H1 (cell line): ENCODE results near the gene ZNF644. TPM values are rescaled to one million over a fixed set of nuclear protein-coding genes. Genes with fewer than 3 reads are reported as not detected.
A peak's percentile ranks its signal among the peaks of the same experiment; 100 is the strongest.

Source experiments
- CTCF ChIA-PET: fragments of 300-600 bp; sonication (Branson Sonifier 250); formaldehyde crosslinking; loops from one replicate; lab custom pipeline; 2021; ENCODE audit not compliant: partially characterized antibody; lab: Charles Lee
- POLR2A ChIA-PET: fragments of 300-600 bp; sonication (Branson Sonifier 250); formaldehyde crosslinking; loops from one replicate; lab custom pipeline; 2021; ENCODE audit warnings: inconsistent platforms; ENCODE audit not compliant: partially characterized antibody; lab: Charles Lee
- DNase-seq, 2 experiments: peaks; one replicate each; pipeline versions ENCODE4 v3.0.0 to v3.0.0-alpha.2; 2010 to 2022; ENCODE audit warnings: low spot score in 2 of 2, low read depth in 1 of 2, mixed read lengths in 1 of 2
- FAIRE-seq: peaks from 2 replicates; lab custom pipeline; 2011; peaks lifted over from hg19 to GRCh38; lab: Jason Lieb, UNC
- H2AFZ ChIP-seq: 2 replicates; pipeline ENCODE4 v1.8.1; 2012; ENCODE audit warnings: low read length, inconsistent platforms
- H2AK5ac ChIP-seq: 2 replicates; pipeline ENCODE4 v1.6.1; 2013; ENCODE audit warnings: low read depth, low read length
- H2BK120ac ChIP-seq: replicated peaks from 2 replicates; pipeline ENCODE3; 2013; ENCODE audit warnings: low read depth, low read length, inconsistent platforms
- H2BK12ac ChIP-seq: 2 replicates; pipeline ENCODE4 v1.6.1; 2013; ENCODE audit warnings: low read depth, low read length
- H2BK15ac ChIP-seq: 2 replicates; pipeline ENCODE4 v1.6.1; 2013; ENCODE audit warnings: low read length
- H2BK20ac ChIP-seq: 2 replicates; pipeline ENCODE4 v1.6.1; 2013; ENCODE audit warnings: low read length
- H2BK5ac ChIP-seq: 2 replicates; pipeline ENCODE4 v1.6.1; 2013; ENCODE audit warnings: low read depth, low read length
- H3K14ac ChIP-seq: 2 replicates; pipeline ENCODE4 v1.6.1; 2013; ENCODE audit warnings: inconsistent platforms; ENCODE audit not compliant: insufficient read length
- H3K18ac ChIP-seq: 2 replicates; pipeline ENCODE4 v1.6.1; 2013; ENCODE audit warnings: low read length; ENCODE audit errors: extremely low read depth
- H3K23ac ChIP-seq: 2 replicates; pipeline ENCODE4 v1.6.1; 2013; ENCODE audit warnings: inconsistent platforms; ENCODE audit not compliant: insufficient read length
- H3K23me2 ChIP-seq: 2 replicates; pipeline ENCODE4 v1.6.1; 2013; ENCODE audit warnings: low read depth, low read length
- H3K27ac ChIP-seq: 2 replicates; pipeline ENCODE4 v1.6.1; 2011; ENCODE audit warnings: low read depth, low read length, inconsistent platforms
- H3K27me3 ChIP-seq, 4 experiments: replicated peaks in 1 of 4; 1 replicate in 1 of 4; 2 replicates in 3 of 4; pipeline versions ENCODE4 v1.6.1 to v1.8.1; 2011 to 2013; ENCODE audit warnings: low read length in 3 of 4, mild to moderate bottlenecking in 3 of 4, inconsistent platforms in 2 of 4, mixed read lengths in 2 of 4, moderate library complexity in 1 of 4; ENCODE audit not compliant: control insufficient read depth in 3 of 4, insufficient read depth in 3 of 4; ENCODE audit errors: extremely low read depth in 1 of 4
- H3K36me3 ChIP-seq, 4 experiments: 2 replicates each; pipeline versions ENCODE4 v1.6.1 to v1.8.1; 2011 to 2013; ENCODE audit warnings: mild to moderate bottlenecking in 4 of 4, low read length in 3 of 4, moderate library complexity in 2 of 4, control low read depth in 1 of 4, inconsistent platforms in 1 of 4; ENCODE audit not compliant: insufficient read depth in 4 of 4, control insufficient read depth in 2 of 4
- H3K4ac ChIP-seq: replicated peaks from 2 replicates; pipeline ENCODE3; 2013; ENCODE audit warnings: low read length, low read depth, mixed read lengths, inconsistent platforms; ENCODE audit not compliant: insufficient read length
- H3K4me1 ChIP-seq, 4 experiments: replicated peaks in 1 of 4; 1 replicate in 1 of 4; 2 replicates in 3 of 4; pipeline versions ENCODE4 v1.6.1 to v1.8.1; 2011 to 2013; ENCODE audit warnings: low read length in 3 of 4, inconsistent platforms in 2 of 4, mixed read lengths in 1 of 4; ENCODE audit not compliant: insufficient read depth in 4 of 4, control insufficient read depth in 3 of 4
- H3K4me2 ChIP-seq, 2 experiments: 2 replicates each; pipeline versions ENCODE4 v1.6.1 to v1.8.1; 2011 to 2013; ENCODE audit warnings: low read depth in 2 of 2, low read length in 2 of 2, control low read depth in 1 of 2, inconsistent platforms in 1 of 2, mild to moderate bottlenecking in 1 of 2; ENCODE audit not compliant: insufficient read depth in 1 of 2
- H3K4me3 ChIP-seq, 4 experiments: fragments of 200-600, 300-600 bp in 1 of 4; sonication (generic), shearing (Covaris generic), sonication (Bioruptor Twin) in 1 of 4; 2 replicates each; pipeline versions ENCODE4 v1.5.1 to v1.8.1; 2011 to 2016; ENCODE audit warnings: low read length in 4 of 4, low read depth in 3 of 4, control low read depth in 2 of 4, inconsistent platforms in 2 of 4, mild to moderate bottlenecking in 2 of 4, mixed read lengths in 1 of 4, moderate library complexity in 1 of 4; ENCODE audit not compliant: insufficient read depth in 2 of 4; ENCODE audit errors: extremely low read depth in 1 of 4
- H3K56ac ChIP-seq: replicated peaks from 2 replicates; pipeline ENCODE3; 2013; ENCODE audit warnings: low read depth, mild to moderate bottlenecking, mixed read lengths, low read length, inconsistent platforms; ENCODE audit not compliant: insufficient read length
- H3K79me1 ChIP-seq: 2 replicates; pipeline ENCODE4 v1.6.1; 2013; ENCODE audit warnings: low read depth, low read length, control low read depth
- H3K79me2 ChIP-seq, 2 experiments: 2 replicates each; pipeline versions ENCODE4 v1.6.1 to v1.8.1; 2012 to 2013; ENCODE audit warnings: low read length in 2 of 2, mild to moderate bottlenecking in 2 of 2, inconsistent platforms in 1 of 2; ENCODE audit not compliant: insufficient read depth in 2 of 2, control insufficient read depth in 1 of 2
- H3K9ac ChIP-seq, 4 experiments: replicated peaks in 1 of 4; 1 replicate in 1 of 4; 2 replicates in 3 of 4; pipeline versions ENCODE4 v1.6.1 to v1.8.1; 2011 to 2013; ENCODE audit warnings: low read depth in 3 of 4, low read length in 3 of 4, control low read depth in 2 of 4, mild to moderate bottlenecking in 2 of 4, moderate library complexity in 2 of 4, inconsistent platforms in 1 of 4; ENCODE audit errors: extremely low read depth in 1 of 4
- H3K9me3 ChIP-seq, 2 experiments: 2 replicates each; pipeline versions ENCODE4 v1.6.1 to v1.8.1; 2012 to 2013; ENCODE audit warnings: mild to moderate bottlenecking in 2 of 2, moderate library complexity in 2 of 2, control low read depth in 1 of 2, inconsistent platforms in 1 of 2, low read depth in 1 of 2, low read length in 1 of 2, mixed read lengths in 1 of 2; ENCODE audit not compliant: insufficient read depth in 2 of 2
- H4K20me1 ChIP-seq, 2 experiments: replicated peaks in 1 of 2; 2 replicates each; pipeline versions ENCODE3 to v1.8.1; 2011 to 2013; ENCODE audit warnings: inconsistent platforms in 2 of 2, low read length in 2 of 2, mild to moderate bottlenecking in 1 of 2; ENCODE audit not compliant: insufficient read depth in 2 of 2, control insufficient read depth in 1 of 2
- H4K5ac ChIP-seq: 2 replicates; pipeline ENCODE4 v1.6.1; 2013; ENCODE audit warnings: low read length, low read depth, mixed read lengths, inconsistent platforms; ENCODE audit not compliant: insufficient read length
- H4K8ac ChIP-seq: 2 replicates; pipeline ENCODE4 v1.8.0; 2013; ENCODE audit warnings: mild to moderate bottlenecking, moderate library complexity, low read length, inconsistent platforms; ENCODE audit not compliant: insufficient read depth; ENCODE audit errors: extremely low read depth
- H4K91ac ChIP-seq: replicated peaks from 2 replicates; pipeline ENCODE3; 2013; ENCODE audit warnings: low read length, mixed read lengths, inconsistent platforms; ENCODE audit not compliant: insufficient read length
- ASH2L ChIP-seq: fragments of 200-600, 300-600 bp; sonication (generic); IDR thresholded peaks from one replicate; pipeline ENCODE4 v1.7.1; 2017; ENCODE audit warnings: low read length
- BACH1 ChIP-seq: IDR thresholded peaks from 2 replicates; pipeline ENCODE4 v1.6.1; 2012; ENCODE audit warnings: low read length, improper control_type of control experiment
- CBX8 ChIP-seq: fragments of 300-800, 300-1000 bp; sonication (generic); IDR thresholded peaks from 2 replicates; pipeline ENCODE4 v1.7.1; 2016; ENCODE audit warnings: low read depth, low read length, borderline replicate concordance
- CEBPB ChIP-seq: IDR thresholded peaks from 2 replicates; pipeline ENCODE4 v1.6.1; 2012; ENCODE audit warnings: low read depth, low read length
- EZH2 ChIP-seq: fragments of 200-600 bp; sonication (generic); IDR thresholded peaks from 2 replicates; pipeline ENCODE4 v1.7.1; 2012; ENCODE audit warnings: low read depth, mild to moderate bottlenecking, moderate library complexity, low read length, inconsistent platforms; ENCODE audit not compliant: severe bottlenecking
- HDAC2 ChIP-seq, 2 experiments: fragments of 300-600 bp in 1 of 2; sonication (generic) in 1 of 2; IDR thresholded peaks; 2 replicates each; pipeline ENCODE4 v1.6.1; 2011 to 2012; ENCODE audit warnings: low read depth in 2 of 2, low read length in 2 of 2, mild to moderate bottlenecking in 2 of 2, moderate library complexity in 2 of 2, borderline replicate concordance in 1 of 2, inconsistent platforms in 1 of 2
- HDAC6 ChIP-seq: IDR thresholded peaks from one replicate; pipeline ENCODE4 v1.7.1; 2012; ENCODE audit warnings: low read depth, mild to moderate bottlenecking, inconsistent platforms, low read length, moderate library complexity
- SAP30 ChIP-seq: fragments of 300-600 bp; sonication (generic); IDR thresholded peaks from 2 replicates; pipeline ENCODE4 v1.7.1; 2012; ENCODE audit warnings: low read length, moderate library complexity, mild to moderate bottlenecking, inconsistent platforms; ENCODE audit not compliant: insufficient read depth, insufficient replicate concordance
- TAF1 ChIP-seq: IDR thresholded peaks from 2 replicates; pipeline ENCODE4 v1.6.1; 2011; ENCODE audit warnings: mild to moderate bottlenecking, low read depth, low read length
- TCF12 ChIP-seq: IDR thresholded peaks from 2 replicates; pipeline ENCODE4 v1.6.1; 2011; ENCODE audit warnings: low read depth, mild to moderate bottlenecking, low read length
- WGBS, 2 experiments: shearing (Covaris generic) in 1 of 2; methylation state at CpG; one replicate each; pipeline versions ENCODE4 v1.1.6 to v1.1.7; 2013 to 2015; ENCODE audit warnings: low lambda C conversion rate in 2 of 2, mixed read lengths in 2 of 2, inconsistent platforms in 1 of 2, low coverage in 1 of 2, missing lambda C conversion rate in 1 of 2; ENCODE audit not compliant: insufficient replicate concordance in 2 of 2, insufficient coverage in 1 of 2, insufficient read length in 1 of 2; ENCODE audit errors: extremely low coverage in 1 of 2, missing lambda C conversion rate in 1 of 2; 5-methylcytosine and 5-hydroxymethylcytosine counted together
- polyA plus RNA-seq, 7 experiments: library from polyadenylated mRNA; depleted of rRNA in 3 of 7; stranded (reverse) in 5 of 7; unstranded in 2 of 7; fragments of >200 nt in 5 of 7; fragments of 200-250 nt in 2 of 7; gene quantifications; 1 replicate in 5 of 7; 2 replicates in 1 of 7; 4 replicates in 1 of 7; pipeline versions ENCODE4 v1.2.1 to v1.2.3, GENCODE V29; 2011 to 2013; ENCODE audit warnings: missing spikeins in 2 of 7, mixed read lengths in 2 of 7
- total RNA-seq: library from RNA; stranded (reverse); fragmentation: NEBNext Ultra II Directional; extraction: Animal tissue kit (Norgen Biotek cat#: 25700); gene quantifications from 2 replicates; pipeline ENCODE4 v1.2.1, GENCODE V29; 2021

ZNF644 gene
- total and polyA plus RNA-seq, 2 of the 8 experiments (the other 6 are each of a cell fraction or from before 2014, with no cell fraction given) = 14.5 to 93.5 TPM

DNA sequence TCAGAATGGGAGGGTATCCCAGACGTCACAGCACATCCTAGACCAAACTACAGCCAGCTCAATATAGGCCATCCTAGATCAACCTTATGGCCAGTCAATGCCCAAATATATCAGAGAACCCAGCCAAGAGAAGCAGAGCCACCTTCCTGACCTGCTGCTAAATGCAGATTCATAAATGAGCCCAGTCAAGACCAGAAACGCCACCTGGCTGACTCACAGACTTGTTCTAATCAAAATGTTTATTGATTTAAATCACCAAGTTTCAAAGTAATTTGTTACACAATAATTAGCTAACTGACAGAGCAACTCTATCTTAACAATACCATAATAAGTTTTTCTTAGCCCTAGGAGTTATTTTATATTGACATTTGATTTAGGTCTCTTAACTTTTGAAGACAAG is 28.6 kb downstream of the ZNF644 start:
- Histone ChIP-seq H3K27me3 (no peaks in the 10 kb centered on the region), H3K4ac (no peak overlapping the region), H3K56ac (no peak overlapping the region), H4K5ac (no peak overlapping the region), H4K91ac (no peak overlapping the region), H3K27ac (no peak overlapping the region), H3K79me2 (peaks cover 50 to 100% of the 10 kb centered on the region in 2 experiments), H3K4me3 (no peak overlapping the region), H3K23ac (peak overlapping the region; percentile 88), H2AK5ac (no peak overlapping the region), H3K23me2 (no peaks in the 10 kb centered on the region), H2BK12ac (no peak overlapping the region), H3K36me3 (peaks cover 0 to 43% (median 20%) of the 10 kb centered on the region in 4 experiments; a peak in 4 of 8 replicates), H3K79me1 (peaks cover 12% of the 10 kb centered on the region), H3K18ac (no peak overlapping the region), H4K20me1 (peaks cover 7 to 21% of the 10 kb centered on the region in 2 experiments), H3K4me2 (no peak overlapping the region), H3K9me3 (peaks cover 27 to 36% of the 10 kb centered on the region in 2 experiments), H3K14ac (no peak overlapping the region), H2BK15ac (no peak overlapping the region), H4K8ac (no peak overlapping the region), H3K4me1 (peaks cover 0 to 12% (median 3%) of the 10 kb centered on the region in 4 experiments; a peak in 4 of 7 replicates), H2AFZ (no peak overlapping the region), H3K9ac (no peak overlapping the region), H2BK120ac (no peak overlapping the region), H2BK5ac (no peak overlapping the region), H2BK20ac (no peak overlapping the region)
- 86% methylated on average over 2 of the region's 2 CpGs; no CpG with 5 or more reads in 1 of the 2 experiments for WGBS, 2 experiments
- ChIA-PET POLR2A (interaction anchor here (0.8 kb wide), 1 partner anchor 28 kb away, joined by 3 read pairs; no protein-coding TSS in a partner anchor), CTCF (no interaction called here)
- no peak for FAIRE-seq
- no peak for DNase-seq
- TF ChIP-seq HDAC6 (no peak), CEBPB (no peak), EZH2 (no peak), TCF12 (no peak), BACH1 (no peak), HDAC2 (IDR thresholded peaks at IDR 0.05; ENCODE audit: borderline replicate concordance in 1 of 2, low read depth in 2 of 2, low read length in 2 of 2) (no peak), ASH2L (no peak), CBX8 (no peak), TAF1 (no peak), SAP30 (no peak)
